Posterior cingulate gyrus (tissue), 11 donors: ENCODE measurements around the gene CCDC14.
"Not testable (repeated sequence)": the region's sequence is repeated elsewhere in the genome, so short reads cannot be mapped to it uniquely, and the experiment has no call there.

Experiments
- DNase-seq, 10 donors: peaks; one replicate each; pipeline versions ENCODE4 v3.0.0 to v3.0.0-alpha.2; 2020 to 2021; ENCODE audit warnings: mixed read lengths in 3 of 10
- intact Hi-C: fragments of 100-400 bp; cut with DNase I; formaldehyde crosslinking; loops from one replicate; pipeline ENCODE4 v1.15.1; 2023

The CCDC14 gene

GRCh38 chr3:123919353-123919752 lies 41.7 kb downstream of the CCDC14 start:
- DNase-seq, result no peak
- intact Hi-C loops, result no loop called here

- intact Hi-C loops, result no loop called here
- DNase-seq, result no peak
Measured at GRCh38 chr3:123914829-123915228, 46.2 kb downstream of the CCDC14 start.

GRCh38 chr3:123909785-123910184 lies 51.2 kb downstream of the CCDC14 start:
- intact Hi-C loops, result no loop called here
- DNase-seq, result no peak

- no peak for DNase-seq
- intact Hi-C loops, result no loop called here
Measured at GRCh38 chr3:123907720-123908119, 53.3 kb downstream of the CCDC14 start.

GRCh38 chr3:123899300-123899865 lies 61.6 kb downstream of the CCDC14 start:
- intact Hi-C loops, result no loop called here

GRCh38 chr3:123893012-123893411 lies 68.0 kb downstream of the CCDC14 start:
- intact Hi-C loops, result no loop called here
- DNase-seq, result no peak

More at GRCh38 chr3:123899300-123899865, 61.6 kb downstream of the CCDC14 start:
- peak in 1 of 10 donors; percentile 62 for DNase-seq

GRCh38 chr3:123892195-123892594 lies 68.8 kb downstream of the CCDC14 start:
- no peak for DNase-seq
- intact Hi-C loops, result no loop called here

GRCh38 chr3:123890991-123891390 lies 70.0 kb downstream of the CCDC14 start:
- intact Hi-C loops, DNase-seq: not testable (repeated sequence)

GRCh38 chr3:123890162-123890561 lies 70.9 kb downstream of the CCDC14 start:
- DNase-seq, intact Hi-C loops: not testable (repeated sequence)

- DNase-seq, result no peak
- intact Hi-C loops, result no loop called here
Measured at GRCh38 chr3:123884993-123885392, 76.0 kb downstream of the CCDC14 start.

- intact Hi-C loops, result no loop called here
- DNase-seq, result peak in 2 of 10 donors; percentile 27 to 69
Measured at GRCh38 chr3:123884203-123884831, 76.7 kb downstream of the CCDC14 start, which contains the start of gene MYLK. Gene MYLK (minus strand): TSS chr3:123884332. CDS start chr3:123793841, 90,491 bp downstream.

GRCh38 chr3:123883701-123884202 lies 77.3 kb downstream of the CCDC14 start:
- intact Hi-C loops, result no loop called here
- DNase-seq, result no peak

- intact Hi-C loops, result no loop called here
- DNase-seq, result no peak
Measured at GRCh38 chr3:123883111-123883510, 77.9 kb downstream of the CCDC14 start.

- DNase-seq, result no peak
- intact Hi-C loops, result no loop called here
Measured at GRCh38 chr3:123881771-123882170, 79.3 kb downstream of the CCDC14 start.

GRCh38 chr3:123880998-123881561 lies 79.9 kb downstream of the CCDC14 start:
- peak in 6 of 10 donors; percentile 20 to 85 (median 28) for DNase-seq
- intact Hi-C loops, result no loop called here

GRCh38 chr3:123878807-123879206 lies 82.2 kb downstream of the CCDC14 start:
- intact Hi-C loops, result no loop called here
- no peak for DNase-seq

- intact Hi-C loops, result no loop called here
- no peak for DNase-seq
Measured at GRCh38 chr3:123877965-123878364, 83.1 kb downstream of the CCDC14 start.

- no peak for DNase-seq
- intact Hi-C loops, result no loop called here
Measured at GRCh38 chr3:123877466-123877865, 83.6 kb downstream of the CCDC14 start.

- intact Hi-C loops, result no loop called here
- DNase-seq, result no peak
Measured at GRCh38 chr3:123876858-123877257, 84.2 kb downstream of the CCDC14 start.

GRCh38 chr3:123872621-123873020 lies 88.4 kb downstream of the CCDC14 start:
- intact Hi-C loops, result no loop called here

GRCh38 chr3:123871946-123872345 lies 89.1 kb downstream of the CCDC14 start:
- intact Hi-C loops, result no loop called here
- no peak for DNase-seq

More at GRCh38 chr3:123872621-123873020, 88.4 kb downstream of the CCDC14 start:
- no peak for DNase-seq

- peak in 1 of 10 donors; percentile 28 for DNase-seq
- intact Hi-C loops, result no loop called here
Measured at GRCh38 chr3:123870033-123870432, 91.0 kb downstream of the CCDC14 start.
